Astrocyte (in vitro differentiated cells and primary cell): Measurements from ENCODE around the gene GBA2.

ENCODE experiments used
- EZH2 ChIP-seq: IDR thresholded peaks from 2 replicates; pipeline ENCODE4 v1.6.1; 2012; ENCODE audit warnings: mild to moderate bottlenecking, low read length, inconsistent platforms; ENCODE audit not compliant: insufficient read depth
- TF ChIP-seq, protein P1 (sequence below): IDR thresholded peaks from 2 replicates; pipeline ENCODE4 v1.5.1; 2011; ENCODE audit warnings: low read depth, mild to moderate bottlenecking, inconsistent platforms, low read length, moderate library complexity; ENCODE audit not compliant: insufficient read depth

- TF ChIP-seq, protein P1, sequence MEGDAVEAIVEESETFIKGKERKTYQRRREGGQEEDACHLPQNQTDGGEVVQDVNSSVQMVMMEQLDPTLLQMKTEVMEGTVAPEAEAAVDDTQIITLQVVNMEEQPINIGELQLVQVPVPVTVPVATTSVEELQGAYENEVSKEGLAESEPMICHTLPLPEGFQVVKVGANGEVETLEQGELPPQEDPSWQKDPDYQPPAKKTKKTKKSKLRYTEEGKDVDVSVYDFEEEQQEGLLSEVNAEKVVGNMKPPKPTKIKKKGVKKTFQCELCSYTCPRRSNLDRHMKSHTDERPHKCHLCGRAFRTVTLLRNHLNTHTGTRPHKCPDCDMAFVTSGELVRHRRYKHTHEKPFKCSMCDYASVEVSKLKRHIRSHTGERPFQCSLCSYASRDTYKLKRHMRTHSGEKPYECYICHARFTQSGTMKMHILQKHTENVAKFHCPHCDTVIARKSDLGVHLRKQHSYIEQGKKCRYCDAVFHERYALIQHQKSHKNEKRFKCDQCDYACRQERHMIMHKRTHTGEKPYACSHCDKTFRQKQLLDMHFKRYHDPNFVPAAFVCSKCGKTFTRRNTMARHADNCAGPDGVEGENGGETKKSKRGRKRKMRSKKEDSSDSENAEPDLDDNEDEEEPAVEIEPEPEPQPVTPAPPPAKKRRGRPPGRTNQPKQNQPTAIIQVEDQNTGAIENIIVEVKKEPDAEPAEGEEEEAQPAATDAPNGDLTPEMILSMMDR: no peak
- no peak for TF ChIP-seq EZH2
Observed at GRCh38 chr9:35757226-35757891, 8.3 kb upstream of the GBA2 start.
